ENCODE measurements around the gene CUZD1.

The CUZD1 gene

GRCh38 chr10:122855745-122856144 lies 10.1 kb upstream of the CUZD1 start:
- DNase-seq (ENCODE audit: low read depth in 3 of 3), result no peak

- DNase-seq (ENCODE audit: low read depth in 3 of 3), result no peak
These were observed 9.0 kb upstream of the CUZD1 start for GRCh38 chr10:122854648-122855047.

- no peak for DNase-seq (ENCODE audit: low read depth in 3 of 3)
These were observed 8.1 kb upstream of the CUZD1 start for GRCh38 chr10:122853665-122854313.

GRCh38 chr10:122852261-122852660 lies 6.6 kb upstream of the CUZD1 start:
- DNase-seq (ENCODE audit: low read depth in 3 of 3), result no peak

- no peak for DNase-seq (ENCODE audit: low read depth in 3 of 3)
These were observed 5.3 kb upstream of the CUZD1 start for GRCh38 chr10:122850705-122851640.

- DNase-seq (ENCODE audit: low read depth in 3 of 3), result no peak
These were observed 4.4 kb upstream of the CUZD1 start for GRCh38 chr10:122849900-122850605.

- DNase-seq (ENCODE audit: low read depth in 3 of 3), result no peak
These were observed 3.4 kb upstream of the CUZD1 start for GRCh38 chr10:122849090-122849489.

GRCh38 chr10:122847782-122848604 lies 2.3 kb upstream of the CUZD1 start:
- DNase-seq (ENCODE audit: low read depth in 3 of 3), result no peak

GRCh38 chr10:122844146-122844545 lies 1.5 kb downstream of the CUZD1 start:
- DNase-seq (ENCODE audit: low read depth in 3 of 3), result no peak

GRCh38 chr10:122841569-122841968 lies 4.1 kb downstream of the CUZD1 start:
- no peak for DNase-seq (ENCODE audit: low read depth in 3 of 3)

- DNase-seq (ENCODE audit: low read depth in 3 of 3), result no peak
These were observed 6.2 kb downstream of the CUZD1 start for GRCh38 chr10:122839505-122839904.

GRCh38 chr10:122838880-122839279 lies 6.8 kb downstream of the CUZD1 start:
- no peak for DNase-seq (ENCODE audit: low read depth in 3 of 3)

GRCh38 chr10:122835908-122836307 lies 9.7 kb downstream of the CUZD1 start:
- DNase-seq (ENCODE audit: low read depth in 3 of 3), result no peak

- no peak for DNase-seq (ENCODE audit: low read depth in 3 of 3)
These were observed 14.7 kb downstream of the CUZD1 start for GRCh38 chr10:122830965-122831353.

- no peak for DNase-seq (ENCODE audit: low read depth in 3 of 3)
These were observed 15.2 kb downstream of the CUZD1 start for GRCh38 chr10:122830273-122830964.

- DNase-seq (ENCODE audit: low read depth in 3 of 3), result no peak
These were observed 16.2 kb downstream of the CUZD1 start for GRCh38 chr10:122829454-122829853.

GRCh38 chr10:122828716-122829255 lies 16.9 kb downstream of the CUZD1 start:
- DNase-seq (ENCODE audit: low read depth in 3 of 3), result no peak

GRCh38 chr10:122827302-122827701 lies 18.4 kb downstream of the CUZD1 start:
- DNase-seq (ENCODE audit: low read depth in 3 of 3), result no peak

- DNase-seq (ENCODE audit: low read depth in 3 of 3), result no peak
These were observed 22.5 kb downstream of the CUZD1 start for GRCh38 chr10:122822973-122823690.

GRCh38 chr10:122821808-122822207 lies 23.8 kb downstream of the CUZD1 start:
- no peak for DNase-seq (ENCODE audit: low read depth in 3 of 3)
